ENCODE results near the gene GCGR.

The GCGR gene

GRCh38 chr17:81805707-81806460 lies 1.9 kb downstream of the GCGR start:
- no peaks in the 10 kb centered on the region for H3K36me3 ChIP-seq (ENCODE audit: control insufficient read depth, insufficient read depth, low read length)
- H3K4me3 ChIP-seq (ENCODE audit: low read depth, low read length), result no peak overlapping the region
- TF ChIP-seq CTCF (IDR thresholded peaks at IDR 0.05), result no peak
- H3K27me3 ChIP-seq (ENCODE audit: control insufficient read depth, insufficient read depth, low read length), result no peaks in the 10 kb centered on the region
- no peaks in the 10 kb centered on the region for H3K4me1 ChIP-seq
- no peak overlapping the region for H3K9ac ChIP-seq
- no peak overlapping the region for H3K27ac ChIP-seq
- no peaks in the 10 kb centered on the region for H3K9me3 ChIP-seq (ENCODE audit: control insufficient read depth, low read length)
- H2AFZ ChIP-seq, result no peak overlapping the region
- H3K4me2 ChIP-seq (ENCODE audit: low read length), result no peak overlapping the region
- no peaks in the 10 kb centered on the region for H3K79me2 ChIP-seq

- Histone ChIP-seq H2AFZ (no peak overlapping the region), H3K4me2 (ENCODE audit: low read length) (no peak overlapping the region), H3K36me3 (ENCODE audit: control insufficient read depth, insufficient read depth, low read length) (no peaks in the 10 kb centered on the region), H3K4me1 (no peaks in the 10 kb centered on the region), H3K9me3 (ENCODE audit: control insufficient read depth, low read length) (no peaks in the 10 kb centered on the region), H3K4me3 (ENCODE audit: low read depth, low read length) (no peak overlapping the region), H3K27me3 (ENCODE audit: control insufficient read depth, insufficient read depth, low read length) (no peaks in the 10 kb centered on the region), H3K9ac (no peak overlapping the region), H3K79me2 (no peaks in the 10 kb centered on the region), H3K27ac (no peak overlapping the region)
- no peak for TF ChIP-seq CTCF (IDR thresholded peaks at IDR 0.05)
These were observed 2.7 kb downstream of the GCGR start for GRCh38 chr17:81806461-81807209.

- H3K9me3 ChIP-seq (ENCODE audit: control insufficient read depth, low read length), result no peaks in the 10 kb centered on the region
These were observed 3.3 kb downstream of the GCGR start for GRCh38 chr17:81807210-81807719.

GRCh38 chr17:81807839-81808238 lies 3.9 kb downstream of the GCGR start:
- Histone ChIP-seq H3K27me3 (ENCODE audit: control insufficient read depth, insufficient read depth, low read length) (no peaks in the 10 kb centered on the region), H3K79me2 (no peaks in the 10 kb centered on the region), H3K9ac (no peak overlapping the region), H3K36me3 (ENCODE audit: control insufficient read depth, insufficient read depth, low read length) (no peaks in the 10 kb centered on the region), H3K4me3 (ENCODE audit: low read depth, low read length) (no peak overlapping the region), H3K27ac (no peak overlapping the region), H2AFZ (no peak overlapping the region), H3K9me3 (ENCODE audit: control insufficient read depth, low read length) (no peaks in the 10 kb centered on the region), H3K4me1 (no peaks in the 10 kb centered on the region), H3K4me2 (ENCODE audit: low read length) (no peak overlapping the region)
- TF ChIP-seq CTCF (IDR thresholded peaks at IDR 0.05), result no peak

More at GRCh38 chr17:81807210-81807719, 3.3 kb downstream of the GCGR start:
- Histone ChIP-seq H3K27ac (no peak overlapping the region), H3K4me2 (ENCODE audit: low read length) (no peak overlapping the region), H3K36me3 (ENCODE audit: control insufficient read depth, insufficient read depth, low read length) (no peaks in the 10 kb centered on the region), H3K79me2 (no peaks in the 10 kb centered on the region), H2AFZ (no peak overlapping the region), H3K4me1 (no peaks in the 10 kb centered on the region), H3K27me3 (ENCODE audit: control insufficient read depth, insufficient read depth, low read length) (no peaks in the 10 kb centered on the region), H3K4me3 (ENCODE audit: low read depth, low read length) (no peak overlapping the region), H3K9ac (no peak overlapping the region)
- no peak for TF ChIP-seq CTCF (IDR thresholded peaks at IDR 0.05)
